ENCODE measurements around the gene RANBP9. TPM values are rescaled to one million over a fixed set of nuclear protein-coding genes. Genes with fewer than 3 reads are reported as not detected.
A peak's percentile ranks its signal among the peaks of the same experiment; 100 is the strongest.

Gene RANBP9
- total and polyA plus RNA-seq, 7 experiments from 2014 or later, result 2.7 to 56.9 (median 47.9) TPM

DNA sequence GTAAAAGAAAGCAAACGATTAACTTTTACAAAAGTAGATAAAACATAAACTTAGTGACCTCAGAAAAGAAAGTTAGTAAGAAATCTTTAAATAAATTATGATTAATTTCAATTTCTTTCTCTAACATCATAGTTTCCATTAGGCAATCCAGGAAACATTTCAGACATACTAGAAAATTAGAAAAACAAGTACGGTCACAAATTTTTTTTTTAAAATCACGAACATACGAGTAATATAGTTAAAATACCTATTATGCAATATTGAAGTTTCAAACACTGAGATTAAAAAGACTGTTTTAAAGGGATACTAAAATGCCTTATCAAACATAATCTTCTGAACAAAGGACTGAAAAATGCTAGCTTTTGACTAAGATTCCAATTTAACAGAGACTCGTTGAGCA, 70.3 kb downstream of the RANBP9 start:
- intact Hi-C loops (cut with micrococcal nuclease), result no loop called here
- H3K9me3 ChIP-seq (ENCODE audit: control insufficient read depth in 2 of 3, low read length in 3 of 3), result no peaks in the 10 kb centered on the region
- Mint-ChIP-seq H3K4me3 (no peak overlapping the region), H3K27ac (peak overlapping the region in 1 of 9 donors; percentile 27), H3K36me3 (peaks cover 18 to 36% (median 24%) of the 10 kb centered on the region in 5 donors), H3K27me3 (no peaks in the 10 kb centered on the region), H3K4me1 (peaks cover 17 to 31% (median 24%) of the 10 kb centered on the region in 7 donors), H3K9me3 (no peaks in the 10 kb centered on the region)
- no peaks in the 10 kb centered on the region for H3K27me3 ChIP-seq (ENCODE audit: control insufficient read depth in 2 of 2, insufficient read depth in 2 of 2, low read length in 2 of 2)
- H3K27ac ChIP-seq (ENCODE audit: low read depth, low read length), result no peak overlapping the region
- ChIA-PET POLR2A (interaction anchor here (1.2 to 2.0 kb wide), 2 partner anchors 63 to 68 kb away, joined by 3 to 5 read pairs; no protein-coding TSS in a partner anchor), CTCF (no interaction called here)
- H3K4me1 ChIP-seq (ENCODE audit: control insufficient read depth in 2 of 2, insufficient read depth in 2 of 2, low read length in 2 of 2), result no peaks in the 10 kb centered on the region
- DNase-seq (no peak), ATAC-seq (no peak)
- H3K36me3 ChIP-seq (ENCODE audit: control insufficient read depth in 2 of 3, insufficient read depth in 3 of 3, low read length in 3 of 3), result peaks cover 0 to 29% (median 0%) of the 10 kb centered on the region in 3 experiments
- H3K4me3 ChIP-seq (ENCODE audit: low read length), result no peak overlapping the region

DNA sequence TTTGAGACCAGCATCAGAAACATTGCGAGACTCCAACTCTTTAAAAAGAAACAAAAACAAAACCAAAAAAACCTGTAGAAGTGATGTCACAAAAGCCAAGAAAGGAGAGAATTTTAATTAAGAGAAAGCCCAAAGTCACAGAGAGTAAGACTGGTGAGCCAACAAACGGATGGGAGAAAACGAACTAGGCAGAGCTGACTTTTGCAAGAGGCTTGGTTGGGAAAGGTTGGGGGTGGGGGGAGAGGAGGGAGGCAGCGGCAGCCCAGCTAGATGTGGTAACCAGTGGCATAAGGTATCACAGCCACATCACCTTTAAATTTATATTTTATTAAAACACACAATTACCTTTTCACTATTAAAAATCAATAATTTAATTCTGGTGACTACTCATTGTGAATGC, 73.0 kb downstream of the RANBP9 start:
- H3K36me3 Mint-ChIP-seq, result peaks cover 18 to 44% (median 22%) of the 10 kb centered on the region in 5 donors
- no peak for DNase-seq
- no peaks in the 10 kb centered on the region for H3K27me3 Mint-ChIP-seq
- Histone ChIP-seq H3K4me1 (ENCODE audit: control insufficient read depth in 2 of 2, insufficient read depth in 2 of 2, low read length in 2 of 2) (peaks cover 0 to 6% of the 10 kb centered on the region in 2 donors), H3K27ac (ENCODE audit: low read depth, low read length) (no peak overlapping the region), H3K36me3 (ENCODE audit: control insufficient read depth in 2 of 3, insufficient read depth in 3 of 3, low read length in 3 of 3) (peaks cover 0 to 26% (median 9%) of the 10 kb centered on the region in 3 experiments), H3K9me3 (ENCODE audit: control insufficient read depth in 2 of 3, low read length in 3 of 3) (no peaks in the 10 kb centered on the region), H3K4me3 (ENCODE audit: low read length) (no peak overlapping the region), H3K27me3 (ENCODE audit: control insufficient read depth in 2 of 2, insufficient read depth in 2 of 2, low read length in 2 of 2) (no peaks in the 10 kb centered on the region)
- H3K9me3 Mint-ChIP-seq, result no peaks in the 10 kb centered on the region
- peak overlapping the region; percentile 28 to 87 (median 63) for H3K27ac Mint-ChIP-seq
- ChIA-PET POLR2A (interaction anchor here (0.7 to 1.4 kb wide), 2 partner anchors 24 to 73 kb away, joined by 3 read pairs; partner anchors contain the start of gene NOL7), CTCF (interaction anchor here (1.1 kb wide), 1 partner anchor 71 kb away, joined by 3 read pairs; no protein-coding TSS in a partner anchor)
- H3K4me3 Mint-ChIP-seq, result no peak overlapping the region
- ATAC-seq, result no peak
- intact Hi-C loops (cut with micrococcal nuclease), result loop anchor here (5.0 kb wide), 2 partner anchors 34 to 129 kb away; no protein-coding TSS in a partner anchor
- H3K4me1 Mint-ChIP-seq, result peaks cover 20 to 42% (median 37%) of the 10 kb centered on the region in 7 donors

DNA sequence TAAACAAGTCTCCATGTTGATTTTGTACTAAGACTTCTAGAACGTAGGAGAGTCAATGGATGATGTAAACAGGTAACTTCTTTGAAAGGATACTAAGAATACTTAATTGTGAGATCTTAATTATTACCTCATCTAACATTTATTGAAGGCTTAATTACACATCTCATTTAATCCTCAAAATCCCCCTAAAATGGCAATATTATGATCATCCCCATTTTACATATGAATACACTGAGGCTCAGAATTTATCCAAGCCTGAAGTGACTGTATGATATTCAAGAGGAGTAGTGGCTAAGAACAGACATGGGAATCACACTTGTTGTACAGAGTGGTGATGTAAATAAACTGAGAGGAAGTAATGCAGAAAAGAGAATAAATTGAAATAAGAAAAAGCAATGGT, 73.6 kb downstream of the RANBP9 start:
- peaks cover 0 to 21% (median 11%) of the 10 kb centered on the region in 3 experiments for H3K36me3 ChIP-seq (ENCODE audit: control insufficient read depth in 2 of 3, insufficient read depth in 3 of 3, low read length in 3 of 3)
- H3K27ac Mint-ChIP-seq, result peak overlapping the region; percentile 28 to 87 (median 64)

DNA sequence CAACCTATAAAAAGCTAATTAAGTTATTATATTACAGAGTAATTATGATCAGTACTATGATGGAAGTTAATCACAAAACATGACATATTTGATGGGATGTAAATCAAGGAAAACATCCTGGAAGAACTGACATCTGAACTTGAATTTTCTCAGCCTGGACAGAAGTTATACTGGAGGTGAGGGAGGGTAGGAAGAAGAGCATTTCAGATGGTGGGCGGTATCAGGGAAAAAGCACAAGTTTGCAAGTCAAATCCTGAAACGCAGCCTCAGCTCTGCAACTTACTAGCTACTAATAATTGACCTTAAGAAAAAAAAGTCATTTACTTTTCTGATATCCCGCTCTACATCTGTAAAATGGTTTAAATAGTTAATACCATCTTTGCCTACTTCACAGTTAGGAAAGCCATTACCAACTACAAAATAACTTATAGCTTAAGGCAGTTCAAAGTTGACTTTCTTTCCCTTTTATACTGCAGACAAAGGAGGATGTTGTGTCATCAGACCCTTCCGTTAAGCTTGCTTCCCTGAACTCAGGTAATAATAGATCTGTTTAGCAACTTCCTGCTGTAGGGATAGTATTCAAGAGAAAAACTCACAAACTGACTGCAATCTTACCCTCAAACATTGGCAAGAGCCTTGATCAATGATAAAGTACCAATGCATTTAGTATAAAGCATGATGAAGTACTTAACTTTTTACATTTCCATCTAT, 75.5 kb downstream of the RANBP9 start:
- Mint-ChIP-seq H3K4me3 (peak overlapping the region in 5 of 10 donors; percentile 9 to 69 (median 51)), H3K27me3 (no peaks in the 10 kb centered on the region), H3K4me1 (peaks cover 15 to 37% (median 31%) of the 10 kb centered on the region in 7 donors), H3K9me3 (no peaks in the 10 kb centered on the region), H3K27ac (peak overlapping the region in 8 of 9 donors; percentile 49 to 87 (median 74)), H3K36me3 (peaks cover 11 to 49% (median 18%) of the 10 kb centered on the region in 5 donors)
- peaks cover 6 to 28% (median 20%) of the 10 kb centered on the region in 3 experiments for H3K36me3 ChIP-seq (ENCODE audit: control insufficient read depth in 2 of 3, insufficient read depth in 3 of 3, low read length in 3 of 3)
- no peaks in the 10 kb centered on the region for H3K9me3 ChIP-seq (ENCODE audit: control insufficient read depth in 2 of 3, low read length in 3 of 3)
- H3K4me1 ChIP-seq (ENCODE audit: control insufficient read depth in 2 of 2, insufficient read depth in 2 of 2, low read length in 2 of 2), result peaks cover 0 to 6% of the 10 kb centered on the region in 2 donors
- DNase-seq (peak in 1 of 9 donors; percentile 13), ATAC-seq (peak; percentile 34)
- POLR2A ChIA-PET, result interaction anchor here (0.7 to 4.0 kb wide), 4 partner anchors 15 to 76 kb away, joined by 4 to 22 read pairs (median 6); partner anchors contain the start of genes NOL7 and RANBP9
- no peak overlapping the region for H3K4me3 ChIP-seq (ENCODE audit: low read length)
- intact Hi-C loops (cut with micrococcal nuclease), result loop anchor here (5.0 kb wide), 2 partner anchors 36 to 131 kb away; no protein-coding TSS in a partner anchor
- H3K27ac ChIP-seq (ENCODE audit: low read depth, low read length), result peak overlapping the region; percentile 42
- CTCF ChIA-PET, result interaction anchor here (0.7 to 1.7 kb wide), 3 partner anchors 12 to 75 kb away, joined by 3 to 6 read pairs (median 4); partner anchors contain the start of gene RANBP9
- no peaks in the 10 kb centered on the region for H3K27me3 ChIP-seq (ENCODE audit: control insufficient read depth in 2 of 2, insufficient read depth in 2 of 2, low read length in 2 of 2)

More for the DNA sequence above, 73.6 kb downstream of the RANBP9 start:
- intact Hi-C loops (cut with micrococcal nuclease), result loop anchor here (5.0 kb wide), 2 partner anchors 34 to 129 kb away; no protein-coding TSS in a partner anchor
- Histone ChIP-seq H3K27me3 (ENCODE audit: control insufficient read depth in 2 of 2, insufficient read depth in 2 of 2, low read length in 2 of 2) (no peaks in the 10 kb centered on the region), H3K4me1 (ENCODE audit: control insufficient read depth in 2 of 2, insufficient read depth in 2 of 2, low read length in 2 of 2) (peaks cover 0 to 6% of the 10 kb centered on the region in 2 donors), H3K27ac (ENCODE audit: low read depth, low read length) (no peak overlapping the region), H3K9me3 (ENCODE audit: control insufficient read depth in 2 of 3, low read length in 3 of 3) (no peaks in the 10 kb centered on the region), H3K4me3 (ENCODE audit: low read length) (no peak overlapping the region)
- CTCF ChIA-PET, result interaction anchor here (1.1 kb wide), 1 partner anchor 72 kb away, joined by 3 read pairs; no protein-coding TSS in a partner anchor
- Mint-ChIP-seq H3K36me3 (peaks cover 13 to 39% (median 16%) of the 10 kb centered on the region in 5 donors), H3K4me3 (no peak overlapping the region), H3K27me3 (no peaks in the 10 kb centered on the region), H3K9me3 (no peaks in the 10 kb centered on the region), H3K4me1 (peaks cover 16 to 37% (median 34%) of the 10 kb centered on the region in 7 donors)
- no peak for ATAC-seq
- no peak for DNase-seq
- POLR2A ChIA-PET, result interaction anchor here (0.7 to 1.4 kb wide), 2 partner anchors 23 to 73 kb away, joined by 3 read pairs; partner anchors contain the start of gene NOL7

DNA sequence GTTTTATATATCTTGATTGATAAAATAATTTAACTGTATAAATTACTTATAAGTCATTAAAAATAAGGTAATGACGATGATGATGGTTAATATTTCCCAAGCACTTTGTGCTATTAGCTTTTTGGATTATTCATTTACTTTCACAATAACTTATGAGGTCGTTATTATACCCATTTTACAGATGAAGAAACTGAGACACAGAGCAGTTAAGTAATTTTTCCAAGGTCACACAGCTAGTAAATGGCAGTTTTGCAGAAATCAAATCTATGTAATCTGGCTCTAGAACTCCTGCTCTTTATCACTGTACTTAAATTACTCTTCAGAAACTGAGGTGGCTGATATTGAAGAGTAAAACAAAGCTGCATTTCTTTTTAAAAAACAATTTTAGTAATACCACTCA, 78.3 kb downstream of the RANBP9 start:
- Mint-ChIP-seq H3K36me3 (peaks cover 8 to 45% (median 20%) of the 10 kb centered on the region in 5 donors), H3K4me3 (no peak overlapping the region), H3K9me3 (no peaks in the 10 kb centered on the region), H3K27ac (no peak overlapping the region), H3K4me1 (peaks cover 11 to 42% (median 39%) of the 10 kb centered on the region in 7 donors), H3K27me3 (no peaks in the 10 kb centered on the region)
- no peak for DNase-seq
- intact Hi-C loops (cut with micrococcal nuclease), result no loop called here
- ATAC-seq, result no peak
- no peak overlapping the region for H3K27ac ChIP-seq (ENCODE audit: low read depth, low read length)
- ChIA-PET CTCF (interaction anchor here (0.7 kb wide), 1 partner anchor 259 kb away, joined by 3 read pairs; no protein-coding TSS in a partner anchor), POLR2A (interaction anchor here (0.7 to 1.2 kb wide), 2 partner anchors 8 to 78 kb away, joined by 4 to 5 read pairs; no protein-coding TSS in a partner anchor)
- H3K36me3 ChIP-seq (ENCODE audit: control insufficient read depth in 2 of 3, insufficient read depth in 3 of 3, low read length in 3 of 3), result peaks cover 12 to 34% (median 30%) of the 10 kb centered on the region in 3 experiments
- no peak overlapping the region for H3K4me3 ChIP-seq (ENCODE audit: low read length)
- no peaks in the 10 kb centered on the region for H3K27me3 ChIP-seq (ENCODE audit: control insufficient read depth in 2 of 2, insufficient read depth in 2 of 2, low read length in 2 of 2)
- H3K9me3 ChIP-seq (ENCODE audit: control insufficient read depth in 2 of 3, low read length in 3 of 3), result no peaks in the 10 kb centered on the region
- peaks cover 0 to 6% of the 10 kb centered on the region in 2 donors for H3K4me1 ChIP-seq (ENCODE audit: control insufficient read depth in 2 of 2, insufficient read depth in 2 of 2, low read length in 2 of 2)

DNA sequence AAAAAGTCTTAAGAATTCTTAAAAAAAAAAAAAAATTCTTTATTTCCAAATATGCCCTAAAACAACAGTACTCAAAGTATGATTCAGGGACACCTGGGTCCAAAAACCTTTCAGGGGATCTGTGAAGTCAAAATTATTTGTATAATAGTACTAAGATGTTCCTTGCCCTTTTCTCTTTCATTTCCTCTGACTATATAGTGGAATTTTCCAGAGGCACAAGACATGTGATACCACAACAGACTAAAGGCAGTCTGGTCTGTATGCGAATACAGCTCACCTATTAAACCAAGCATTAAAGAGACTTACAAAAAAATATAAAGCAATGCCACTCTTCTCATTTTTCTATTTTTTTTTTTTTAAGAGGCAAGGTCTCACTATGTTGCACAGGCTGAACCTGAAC, 81.1 kb downstream of the RANBP9 start:
- H3K27ac ChIP-seq (ENCODE audit: low read depth, low read length), result no peak overlapping the region
- peak overlapping the region in 3 of 9 donors; percentile 7 to 58 (median 34) for H3K27ac Mint-ChIP-seq
- no peaks in the 10 kb centered on the region for H3K27me3 Mint-ChIP-seq
- H3K9me3 ChIP-seq (ENCODE audit: control insufficient read depth in 2 of 3, low read length in 3 of 3), result no peaks in the 10 kb centered on the region
- ATAC-seq (no peak), DNase-seq (no peak)
- peaks cover 12 to 41% (median 30%) of the 10 kb centered on the region in 3 experiments for H3K36me3 ChIP-seq (ENCODE audit: control insufficient read depth in 2 of 3, insufficient read depth in 3 of 3, low read length in 3 of 3)
- no peaks in the 10 kb centered on the region for H3K27me3 ChIP-seq (ENCODE audit: control insufficient read depth in 2 of 2, insufficient read depth in 2 of 2, low read length in 2 of 2)
- H3K4me1 Mint-ChIP-seq, result peaks cover 0 to 21% (median 15%) of the 10 kb centered on the region in 7 donors
- ChIA-PET POLR2A (interaction anchor here (0.6 to 1.2 kb wide), 4 partner anchors 9 to 79 kb away, joined by 3 to 5 read pairs (median 4); partner anchors contain the start of gene NOL7), CTCF (interaction anchor here (1.0 kb wide), 1 partner anchor 15 kb away, joined by 5 read pairs; no protein-coding TSS in a partner anchor)
- no peak overlapping the region for H3K4me3 Mint-ChIP-seq
- H3K4me1 ChIP-seq (ENCODE audit: control insufficient read depth in 2 of 2, insufficient read depth in 2 of 2, low read length in 2 of 2), result no peaks in the 10 kb centered on the region
- no peaks in the 10 kb centered on the region for H3K9me3 Mint-ChIP-seq
- intact Hi-C loops (cut with micrococcal nuclease), result no loop called here
- H3K36me3 Mint-ChIP-seq, result peaks cover 0 to 43% (median 20%) of the 10 kb centered on the region in 5 donors
- H3K4me3 ChIP-seq (ENCODE audit: low read length), result no peak overlapping the region
